Jurkat, Clone E6-1 (cell line): ENCODE measurements around the gene SLC44A5.
"Not testable (repeated sequence)": the region's sequence is repeated elsewhere in the genome, so short reads cannot be mapped to it uniquely, and the experiment has no call there.

Source experiments
- DNase-seq: peaks from one replicate; pipeline ENCODE4 v3.0.0-alpha.2; 2011; ENCODE audit warnings: low read depth, low spot score
- H3K4me3 ChIP-seq: 2 replicates; pipeline ENCODE4 v1.5.1; 2011; ENCODE audit warnings: mild to moderate bottlenecking, low read length, control low read depth, moderate library complexity

The SLC44A5 gene

GRCh38 chr1:75250114-75250513, 360.8 kb downstream of the SLC44A5 start:
- DNase-seq, H3K4me3 ChIP-seq: not testable (repeated sequence)

GRCh38 chr1:75245239-75245638, 365.7 kb downstream of the SLC44A5 start:
- no peak for DNase-seq
- no peak overlapping the region for H3K4me3 ChIP-seq

GRCh38 chr1:75243124-75243523, 367.8 kb downstream of the SLC44A5 start:
- DNase-seq: no peak

DNA sequence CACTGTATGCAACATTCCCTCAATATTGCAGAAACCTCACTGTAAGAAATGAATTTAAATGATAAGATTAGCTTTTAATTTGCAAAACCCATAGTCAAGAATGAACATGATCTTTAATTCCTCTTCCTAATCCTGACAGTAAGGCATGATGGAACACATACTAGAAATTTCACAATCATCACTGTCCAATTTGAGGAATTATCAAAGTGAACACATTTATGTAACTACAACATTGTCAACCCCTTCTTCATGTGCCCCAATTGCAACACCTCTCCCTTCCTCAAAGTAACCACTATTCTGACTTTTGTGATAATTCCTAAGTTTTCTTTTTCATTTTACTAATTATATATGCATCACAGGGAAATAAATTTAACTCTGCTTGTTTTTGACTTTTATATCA, 373.6 kb downstream of the SLC44A5 start:
- no peak overlapping the region for H3K4me3 ChIP-seq
- DNase-seq: no peak

More at GRCh38 chr1:75243124-75243523, 367.8 kb downstream of the SLC44A5 start:
- H3K4me3 ChIP-seq: no peak overlapping the region

DNA sequence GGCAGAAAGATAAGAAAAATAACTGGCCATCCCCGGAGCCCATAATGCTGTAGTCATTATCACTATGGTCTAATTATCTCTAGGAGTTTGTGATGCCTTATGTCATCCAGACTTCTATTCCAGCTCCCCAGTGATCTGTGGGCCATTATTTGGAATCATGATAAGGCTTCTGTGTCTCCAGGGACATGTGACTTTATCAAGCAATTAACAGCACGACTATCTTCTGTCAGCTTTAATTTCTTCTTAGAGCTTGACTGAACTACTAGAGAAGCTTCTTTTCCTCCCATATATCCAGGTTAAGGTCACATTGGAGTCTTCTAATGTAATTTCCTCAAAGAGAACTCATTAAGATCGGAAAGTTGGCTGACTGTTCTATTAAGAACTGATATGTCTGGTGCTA, 376.4 kb downstream of the SLC44A5 start:
- DNase-seq: no peak
- H3K4me3 ChIP-seq: no peak overlapping the region

- peak; percentile 32 for DNase-seq
- no peak overlapping the region for H3K4me3 ChIP-seq
Measured at GRCh38 chr1:75233302-75233929, 377.5 kb downstream of the SLC44A5 start.

GRCh38 chr1:75220072-75220471, 390.8 kb downstream of the SLC44A5 start:
- H3K4me3 ChIP-seq: no peak overlapping the region
- no peak for DNase-seq

DNA sequence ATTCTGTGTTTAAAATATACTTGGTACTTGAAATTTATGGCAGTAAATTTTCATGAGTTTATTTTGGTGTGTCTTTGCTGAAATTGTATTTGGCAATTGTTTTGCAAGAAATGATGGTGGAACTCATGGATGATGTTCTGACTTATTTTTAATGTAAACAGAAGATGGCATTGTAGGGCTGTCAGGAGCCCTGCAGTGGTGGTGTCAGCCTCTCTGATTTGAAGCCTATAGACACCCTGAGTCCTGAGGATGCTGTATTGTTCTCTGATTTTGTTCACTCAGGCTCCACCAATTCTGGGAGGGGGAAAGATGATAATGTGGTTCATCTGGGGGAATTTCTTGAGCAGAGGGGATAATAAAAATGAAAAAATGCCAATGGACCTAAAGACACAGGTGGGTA, 396.9 kb downstream of the SLC44A5 start:
- no peak for DNase-seq

GRCh38 chr1:75211648-75212047, 399.3 kb downstream of the SLC44A5 start:
- H3K4me3 ChIP-seq: no peak overlapping the region
- no peak for DNase-seq

More for the DNA sequence above, 396.9 kb downstream of the SLC44A5 start:
- H3K4me3 ChIP-seq: no peak overlapping the region

GRCh38 chr1:75208862-75209261, 402.1 kb downstream of the SLC44A5 start:
- no peak for DNase-seq
- no peak overlapping the region for H3K4me3 ChIP-seq

- H3K4me3 ChIP-seq: no peak overlapping the region
- peak; percentile 57 for DNase-seq
Measured at GRCh38 chr1:75203415-75204277, 407.3 kb downstream of the SLC44A5 start.

DNA sequence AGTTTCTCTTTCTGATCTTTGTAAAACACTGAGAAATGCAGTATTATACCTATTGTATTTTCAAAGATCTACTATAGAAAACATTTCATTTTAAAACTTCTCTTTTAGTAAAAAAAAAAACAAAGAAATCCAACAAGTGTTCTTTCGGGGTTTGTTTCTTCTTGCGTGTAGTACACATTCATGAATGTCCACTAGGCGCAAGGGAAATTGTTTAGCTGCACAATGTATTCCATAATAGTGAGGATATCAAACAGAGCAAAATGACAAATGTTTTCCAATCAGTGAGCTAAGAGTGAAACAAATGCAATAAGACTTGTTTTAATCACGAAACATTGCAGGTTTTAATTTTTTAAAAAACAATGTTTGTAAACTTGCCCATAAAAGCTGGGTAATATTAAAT, 408.2 kb downstream of the SLC44A5 start:
- DNase-seq: no peak
- H3K4me3 ChIP-seq: no peak overlapping the region

GRCh38 chr1:75198761-75199160, 412.2 kb downstream of the SLC44A5 start:
- no peak overlapping the region for H3K4me3 ChIP-seq
- no peak for DNase-seq

- H3K4me3 ChIP-seq: no peak overlapping the region
- no peak for DNase-seq
Measured at GRCh38 chr1:75198163-75198562, 412.8 kb downstream of the SLC44A5 start.

- no peak for DNase-seq
- H3K4me3 ChIP-seq: no peak overlapping the region
Measured at GRCh38 chr1:75188892-75189291, 422.0 kb downstream of the SLC44A5 start.

DNA sequence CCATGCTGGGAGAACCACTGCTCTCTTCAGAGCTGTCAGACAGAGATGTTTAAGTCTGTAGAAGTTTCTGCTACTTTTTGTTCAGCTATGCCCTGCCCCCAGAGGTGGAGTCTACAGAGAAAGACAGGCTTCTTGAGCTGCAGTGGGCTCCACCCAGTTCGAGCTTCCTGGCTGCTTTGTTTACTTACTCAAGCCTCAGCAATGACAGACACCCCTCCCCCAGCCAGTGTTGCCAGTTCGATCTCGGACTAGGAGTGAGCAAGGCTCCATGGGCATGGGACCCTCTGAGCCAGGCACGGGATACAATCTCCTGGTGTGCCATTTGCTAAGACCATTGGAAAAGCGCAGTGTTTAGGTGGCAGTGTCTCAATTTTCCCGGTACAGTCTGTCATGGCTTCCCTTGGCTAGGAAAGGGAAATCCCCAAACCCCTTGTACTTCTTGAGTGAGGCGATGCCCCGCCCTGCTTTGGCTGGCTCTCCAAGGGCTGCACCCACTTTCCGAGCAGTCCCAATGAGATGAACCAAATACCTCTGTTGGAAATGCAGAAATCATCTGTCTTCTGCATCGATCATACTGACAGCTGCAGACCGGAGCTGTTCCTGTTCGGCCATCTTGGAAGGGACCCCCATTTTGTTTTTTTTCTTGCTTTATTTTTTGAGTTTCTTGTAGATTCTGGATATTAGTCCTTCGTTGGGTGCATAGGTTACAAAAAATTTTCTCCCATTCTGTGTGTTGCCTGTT, 429.5 kb downstream of the SLC44A5 start:
- not testable (repeated sequence) for DNase-seq

DNA sequence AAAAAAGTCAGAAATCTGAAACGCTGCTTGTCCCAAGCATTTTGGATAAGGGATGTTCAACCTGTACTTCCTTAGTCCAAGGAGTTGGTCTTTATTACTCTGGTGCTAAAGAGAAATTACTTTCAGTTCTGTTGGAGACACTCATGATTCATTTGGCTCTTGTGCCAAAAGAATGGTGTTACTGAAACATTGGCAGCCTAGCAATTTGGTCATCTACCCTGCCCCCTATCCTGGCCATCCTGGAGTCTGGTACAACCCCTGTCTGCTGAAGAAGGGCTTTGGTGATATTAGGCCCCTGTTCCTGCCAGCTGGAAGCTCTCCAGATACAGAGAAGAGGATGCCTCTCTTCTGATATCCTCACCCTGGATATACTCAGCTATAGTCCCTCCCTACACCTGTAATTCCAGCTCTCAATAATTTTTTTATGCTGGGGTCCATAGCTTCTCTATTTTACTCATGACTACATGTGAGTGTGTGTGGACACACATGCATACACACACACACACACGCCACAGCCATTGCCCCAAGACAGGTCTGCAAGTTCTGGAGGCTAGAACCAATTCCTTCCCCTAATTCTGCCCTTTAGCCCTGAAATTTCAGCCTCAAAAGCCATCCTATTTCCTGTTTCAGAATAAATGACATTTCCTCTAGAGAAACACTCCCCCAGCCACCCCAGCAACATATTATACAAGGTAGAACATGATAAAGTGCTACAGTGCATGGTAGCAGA, 436.7 kb downstream of the SLC44A5 start:
- DNase-seq: no peak

More for the DNA sequence above, 429.5 kb downstream of the SLC44A5 start:
- not testable (repeated sequence) for H3K4me3 ChIP-seq

GRCh38 chr1:75172556-75172955, 438.4 kb downstream of the SLC44A5 start:
- H3K4me3 ChIP-seq: no peak overlapping the region
- no peak for DNase-seq

More for the DNA sequence above, 436.7 kb downstream of the SLC44A5 start:
- no peak overlapping the region for H3K4me3 ChIP-seq

DNA sequence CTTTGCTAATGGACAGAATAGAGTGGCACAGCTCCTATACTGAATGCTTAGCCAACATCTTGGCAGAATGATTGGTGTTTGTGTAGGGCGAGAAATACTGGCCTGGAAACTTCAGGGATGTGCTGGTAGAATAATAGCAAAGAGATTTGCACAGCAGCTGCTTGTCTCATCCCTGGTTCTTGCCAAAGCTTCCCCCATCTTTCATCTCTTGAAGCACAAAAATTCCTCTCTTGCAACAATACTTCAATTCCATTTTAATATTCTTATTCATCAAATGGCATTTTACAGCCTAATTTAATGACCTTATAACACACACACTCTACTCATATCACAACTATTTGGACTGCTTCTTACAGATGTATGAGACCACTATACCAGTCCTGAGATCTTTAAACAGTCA, 439.0 kb downstream of the SLC44A5 start:
- H3K4me3 ChIP-seq: no peak overlapping the region
- DNase-seq: no peak
